Fibroblast of mammary gland (primary cell): ENCODE results near the gene C11orf42.
A peak's percentile ranks its signal among the peaks of the same experiment; 100 is the strongest.

Experiments used
- DNase-seq: peaks from one replicate; pipeline ENCODE4 v3.0.0-alpha.2; 2010; ENCODE audit warnings: low read depth
- H3K4me3 ChIP-seq: 2 replicates; pipeline ENCODE4 v1.5.1; 2011; ENCODE audit warnings: low read depth, mild to moderate bottlenecking, low read length, moderate library complexity; ENCODE audit not compliant: control insufficient read depth
- TF ChIP-seq, protein P1 (sequence below): conservative IDR thresholded peaks from 2 replicates; pipeline ENCODE4 v1.5.1; 2011; ENCODE audit warnings: low read depth, low read length, inconsistent platforms; ENCODE audit not compliant: control insufficient read depth, insufficient read depth

Gene C11orf42

DNA sequence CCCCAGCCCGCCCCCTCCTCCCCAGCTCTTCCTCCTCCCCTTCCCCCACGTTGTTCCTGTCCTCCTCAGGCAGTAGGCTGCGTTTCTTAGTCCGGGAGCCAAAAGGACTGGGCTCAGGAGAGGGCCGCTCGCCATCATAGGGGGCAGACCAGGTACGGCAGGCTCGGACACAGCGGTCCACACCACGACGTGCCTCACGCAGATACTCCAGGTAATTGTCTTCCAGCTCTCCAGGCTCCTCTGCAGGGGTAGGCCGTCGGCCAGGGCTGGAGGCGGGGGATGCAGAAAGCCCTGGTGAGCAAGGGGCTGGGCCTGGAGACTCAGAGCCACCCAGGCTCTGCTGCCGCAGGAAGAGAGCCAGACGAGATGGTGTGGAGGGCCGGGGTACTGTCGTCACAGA lies 12.4 kb downstream of the C11orf42 start:
- TF ChIP-seq, protein P1, sequence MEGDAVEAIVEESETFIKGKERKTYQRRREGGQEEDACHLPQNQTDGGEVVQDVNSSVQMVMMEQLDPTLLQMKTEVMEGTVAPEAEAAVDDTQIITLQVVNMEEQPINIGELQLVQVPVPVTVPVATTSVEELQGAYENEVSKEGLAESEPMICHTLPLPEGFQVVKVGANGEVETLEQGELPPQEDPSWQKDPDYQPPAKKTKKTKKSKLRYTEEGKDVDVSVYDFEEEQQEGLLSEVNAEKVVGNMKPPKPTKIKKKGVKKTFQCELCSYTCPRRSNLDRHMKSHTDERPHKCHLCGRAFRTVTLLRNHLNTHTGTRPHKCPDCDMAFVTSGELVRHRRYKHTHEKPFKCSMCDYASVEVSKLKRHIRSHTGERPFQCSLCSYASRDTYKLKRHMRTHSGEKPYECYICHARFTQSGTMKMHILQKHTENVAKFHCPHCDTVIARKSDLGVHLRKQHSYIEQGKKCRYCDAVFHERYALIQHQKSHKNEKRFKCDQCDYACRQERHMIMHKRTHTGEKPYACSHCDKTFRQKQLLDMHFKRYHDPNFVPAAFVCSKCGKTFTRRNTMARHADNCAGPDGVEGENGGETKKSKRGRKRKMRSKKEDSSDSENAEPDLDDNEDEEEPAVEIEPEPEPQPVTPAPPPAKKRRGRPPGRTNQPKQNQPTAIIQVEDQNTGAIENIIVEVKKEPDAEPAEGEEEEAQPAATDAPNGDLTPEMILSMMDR: no peak
- DNase-seq: no peak
- H3K4me3 ChIP-seq: no peak overlapping the region

DNA sequence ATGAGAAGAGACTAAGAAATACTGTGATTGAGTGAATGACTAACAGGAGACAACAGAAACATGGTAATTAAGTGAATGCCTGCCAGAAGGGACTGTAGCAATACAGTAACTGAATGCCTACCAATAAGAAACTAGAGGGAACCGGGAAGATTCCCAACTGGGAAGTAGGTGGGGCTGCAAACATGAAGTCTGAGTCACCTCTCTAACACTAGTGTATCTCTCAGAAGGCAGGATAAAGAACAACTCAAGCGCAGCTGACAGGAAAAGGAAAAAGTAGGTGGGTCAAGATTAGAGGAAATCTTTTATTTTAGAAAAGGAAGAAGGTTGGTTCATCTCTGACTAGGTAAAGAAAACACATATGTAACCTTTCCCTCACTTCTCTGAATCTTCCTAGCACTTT lies 14.0 kb downstream of the C11orf42 start:
- TF ChIP-seq, protein P1: no peak
- peak; percentile 96 for DNase-seq
- no peak overlapping the region for H3K4me3 ChIP-seq

DNA sequence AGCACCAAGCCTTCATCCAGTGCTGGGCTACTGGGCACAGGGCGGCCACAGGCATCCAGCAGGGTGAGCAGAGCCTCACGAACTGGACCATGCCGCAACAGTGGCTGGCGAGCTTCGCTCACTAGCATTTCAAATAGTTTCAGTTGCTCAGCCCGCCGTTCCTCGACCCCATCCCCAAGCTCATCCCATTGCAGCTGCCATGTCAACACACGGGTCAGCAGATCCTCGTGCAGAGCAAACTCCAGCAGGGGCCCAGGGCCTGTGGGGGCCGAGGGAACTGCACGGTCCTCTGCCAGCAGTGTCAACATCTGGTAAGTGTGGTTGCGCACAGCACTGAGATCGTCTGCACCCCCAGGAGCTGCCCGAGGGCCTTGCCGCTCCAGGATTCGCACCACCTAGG lies 18.5 kb downstream of the C11orf42 start:
- no peak for DNase-seq
- TF ChIP-seq, protein P1: no peak
- no peak overlapping the region for H3K4me3 ChIP-seq

DNA sequence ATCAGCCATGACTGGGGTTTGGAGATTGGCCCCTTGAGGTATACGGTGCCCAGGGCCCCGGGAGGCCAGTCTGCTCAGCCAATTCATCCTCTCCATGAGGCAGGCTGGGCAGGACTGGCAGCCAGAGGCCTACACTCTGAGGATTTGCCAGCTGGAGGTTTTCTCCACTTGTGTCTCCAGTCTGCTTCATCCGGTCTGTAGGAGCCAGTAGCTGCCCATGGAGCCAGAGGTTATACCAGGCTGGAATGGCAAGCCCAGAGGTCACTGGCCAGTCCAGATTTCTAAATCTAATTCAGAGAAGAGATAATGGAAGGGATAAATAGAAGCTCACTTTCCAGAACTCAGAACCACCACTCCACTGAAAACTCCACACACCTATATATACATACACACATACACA lies 19.1 kb downstream of the C11orf42 start:
- DNase-seq: no peak
- TF ChIP-seq, protein P1: no peak
- H3K4me3 ChIP-seq: no peak overlapping the region

DNA sequence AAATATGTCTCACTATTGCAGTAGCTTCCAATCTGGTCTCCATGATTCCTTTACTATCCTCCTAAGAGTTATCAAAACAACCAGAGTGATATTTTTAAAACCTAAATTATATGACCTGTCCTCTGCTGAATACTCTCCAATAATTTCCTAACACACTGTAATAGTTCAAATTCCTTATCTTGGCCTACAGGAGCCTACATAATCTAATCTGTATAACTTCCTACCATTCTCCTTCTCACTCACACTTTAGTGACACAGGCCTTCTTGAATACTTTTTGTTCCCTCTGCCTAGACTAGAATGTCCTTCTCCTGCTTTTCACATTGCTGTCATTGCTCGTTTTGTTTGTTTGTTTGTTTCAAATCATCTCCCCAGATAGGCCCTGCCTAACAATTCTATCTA lies 19.7 kb downstream of the C11orf42 start:
- no peak for DNase-seq

DNA sequence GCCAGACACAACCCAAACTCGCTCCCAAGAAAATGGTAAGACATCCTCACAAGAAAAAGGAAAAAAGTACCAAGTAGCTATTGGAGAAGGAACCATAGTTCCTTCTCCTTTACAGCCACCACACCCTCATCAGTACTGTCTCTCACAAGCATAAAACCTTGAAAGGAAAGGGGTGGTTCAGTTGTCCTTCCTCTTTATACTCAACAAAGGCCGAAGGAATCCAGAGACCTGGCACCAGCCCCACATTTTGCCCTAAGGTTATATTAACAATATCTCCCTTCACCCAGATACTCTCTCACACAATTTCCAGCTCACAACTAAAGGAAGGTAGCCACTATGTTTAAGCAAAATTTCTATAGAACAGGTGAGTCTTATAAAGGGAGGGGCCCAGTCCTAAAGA lies 20.5 kb downstream of the C11orf42 start:
- H3K4me3 ChIP-seq: no peak overlapping the region
- no peak for DNase-seq
- TF ChIP-seq, protein P1: no peak

More for the DNA sequence above, 19.7 kb downstream of the C11orf42 start:
- H3K4me3 ChIP-seq: no peak overlapping the region
- TF ChIP-seq, protein P1: no peak

DNA sequence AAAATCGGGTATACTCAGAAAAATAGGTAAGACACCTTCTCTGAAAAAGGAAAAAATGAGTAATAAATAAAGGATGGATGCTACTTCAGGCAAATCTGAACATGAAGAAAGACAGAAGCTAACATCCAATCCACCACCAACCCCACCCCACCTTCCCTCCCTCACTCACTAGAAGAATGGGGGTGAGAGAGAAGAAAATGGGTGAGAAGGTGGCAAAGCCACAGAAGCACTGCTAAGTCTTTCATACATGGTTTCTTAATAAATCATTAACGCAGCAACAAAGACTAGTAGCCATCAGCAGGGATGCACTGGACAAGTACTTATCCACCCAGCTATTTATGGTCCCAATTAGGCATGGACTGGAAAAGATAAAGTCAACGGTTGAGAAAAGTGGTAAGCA lies 23.2 kb downstream of the C11orf42 start:
- no peak overlapping the region for H3K4me3 ChIP-seq
- TF ChIP-seq, protein P1: no peak
- DNase-seq: no peak
